ENCODE measurements around the gene DLST. TPM values are rescaled to one million over a fixed set of nuclear protein-coding genes. Genes with fewer than 3 reads are reported as not detected.
A peak's percentile ranks its signal among the peaks of the same experiment; 100 is the strongest.

Gene DLST
- total RNA-seq, 1 experiment from 2014 or later, result 51.6 TPM

DNA sequence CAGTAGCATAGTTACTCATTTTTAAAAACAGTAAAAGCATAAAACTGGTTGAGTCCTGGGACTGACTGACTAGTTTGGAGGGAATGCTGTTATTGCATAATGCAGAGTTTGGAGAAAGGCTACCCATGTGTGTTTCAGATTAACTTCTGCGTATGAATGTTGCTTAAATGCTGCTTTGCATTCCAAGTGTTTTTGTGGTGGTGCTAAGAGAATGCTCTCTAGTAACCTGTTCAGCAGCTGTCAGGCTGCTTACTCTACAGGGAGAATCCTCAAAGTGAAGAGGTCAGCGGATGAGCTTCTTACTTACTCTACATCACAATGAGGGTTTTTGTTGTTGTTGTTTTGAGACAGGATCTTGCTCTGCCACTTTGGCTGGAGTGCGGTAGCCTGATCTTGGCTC, 4.3 kb downstream of the DLST start:
- in situ Hi-C loops (cut with HindIII; ENCODE audit: low pct_unique_long_range_greater_than_20kb, low sequenced_read_pairs), result no loop called here
- no peak for DNase-seq (ENCODE audit: low read depth, low spot score)

DNA sequence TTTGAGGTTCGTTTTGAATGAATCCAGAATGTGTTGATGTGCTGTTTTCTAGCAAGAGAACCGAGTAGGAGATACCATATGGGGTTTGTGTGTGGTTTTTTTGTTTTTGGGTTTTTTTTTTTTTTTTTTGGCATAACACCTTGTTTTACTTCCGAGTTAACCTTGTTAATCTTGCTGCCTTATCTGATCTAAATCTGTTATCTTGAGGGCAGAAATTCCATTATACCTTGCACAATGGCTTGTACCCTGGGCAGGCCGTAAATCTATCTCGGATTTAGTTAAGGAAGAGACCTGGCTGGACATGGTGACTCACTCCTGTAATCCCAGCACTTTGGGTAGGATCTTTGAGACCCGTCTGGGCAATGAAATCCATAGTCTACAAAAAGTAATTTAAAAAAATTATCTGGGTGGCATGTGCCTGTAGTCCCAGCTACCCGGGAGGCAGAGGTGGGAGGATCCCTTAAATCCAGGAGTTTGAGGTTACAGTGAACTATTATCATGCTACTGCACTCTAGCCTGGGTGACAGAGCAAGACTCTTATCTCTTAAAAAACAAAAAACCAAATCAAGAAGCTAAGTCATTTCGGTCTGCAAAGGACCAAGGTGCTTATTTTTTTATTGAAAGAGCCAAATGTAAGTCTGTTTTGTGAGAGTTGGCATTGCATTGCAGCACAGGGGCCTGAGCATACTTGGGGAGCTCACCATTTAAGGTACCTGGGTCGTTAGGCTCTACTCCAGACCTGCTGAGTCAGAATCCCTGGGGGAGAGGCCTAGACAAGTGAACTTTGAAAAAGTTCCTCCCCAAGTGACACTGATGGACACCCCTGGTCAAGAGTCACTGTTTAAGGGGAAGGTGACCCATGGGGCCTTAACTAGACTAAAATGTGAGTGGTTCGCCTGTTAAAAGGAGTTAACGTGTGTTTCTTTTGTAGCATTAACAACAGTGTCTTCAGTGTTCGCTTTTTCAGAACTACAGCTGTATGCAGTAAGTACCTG, 6.7 kb downstream of the DLST start:
- no peak for DNase-seq (ENCODE audit: low read depth, low spot score)
- in situ Hi-C loops (cut with HindIII; ENCODE audit: low pct_unique_long_range_greater_than_20kb, low sequenced_read_pairs), result no loop called here

DNA sequence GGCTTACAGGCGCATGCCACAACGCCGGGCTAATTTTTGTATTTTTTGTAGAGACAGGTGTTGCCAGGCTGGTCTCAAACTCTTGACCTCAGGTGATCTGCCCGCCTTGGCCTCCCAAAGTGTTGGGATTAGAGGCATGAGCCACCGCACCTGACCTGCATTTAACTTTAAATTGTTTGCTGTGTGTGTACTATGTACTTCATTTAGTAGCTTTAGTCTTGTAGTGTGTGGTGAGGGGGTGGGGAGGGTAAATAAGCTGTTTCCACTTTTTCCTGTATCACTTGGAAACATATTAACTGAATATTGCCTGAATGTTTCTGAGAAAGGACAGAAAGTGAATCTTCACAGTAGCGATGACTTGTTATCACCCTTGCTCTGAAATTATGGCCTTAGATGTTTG, 8.5 kb downstream of the DLST start:
- in situ Hi-C loops (cut with HindIII; ENCODE audit: low pct_unique_long_range_greater_than_20kb, low sequenced_read_pairs), result no loop called here
- DNase-seq (ENCODE audit: low read depth, low spot score), result no peak

DNA sequence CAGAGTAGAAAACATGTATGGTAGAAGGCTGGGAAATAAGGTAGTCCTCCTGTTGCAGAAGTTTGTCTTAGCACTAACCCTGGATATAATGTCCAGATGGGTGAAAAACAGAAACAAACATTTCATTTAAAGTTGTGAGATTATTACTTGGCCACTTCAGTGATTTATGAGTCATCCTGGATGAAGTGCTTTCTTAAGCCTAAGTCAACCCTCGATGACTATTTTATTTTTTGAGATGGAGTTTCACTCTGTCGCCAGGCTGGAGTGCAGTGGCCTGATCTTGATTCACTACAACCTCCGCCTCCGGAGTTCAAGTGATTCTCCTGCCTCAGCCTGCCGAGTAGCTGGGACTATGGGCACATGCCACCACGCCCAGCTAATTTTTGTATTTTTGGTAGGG, 10.2 kb downstream of the DLST start:
- in situ Hi-C loops (cut with HindIII; ENCODE audit: low pct_unique_long_range_greater_than_20kb, low sequenced_read_pairs), result no loop called here
- no peak for DNase-seq (ENCODE audit: low read depth, low spot score)

DNA sequence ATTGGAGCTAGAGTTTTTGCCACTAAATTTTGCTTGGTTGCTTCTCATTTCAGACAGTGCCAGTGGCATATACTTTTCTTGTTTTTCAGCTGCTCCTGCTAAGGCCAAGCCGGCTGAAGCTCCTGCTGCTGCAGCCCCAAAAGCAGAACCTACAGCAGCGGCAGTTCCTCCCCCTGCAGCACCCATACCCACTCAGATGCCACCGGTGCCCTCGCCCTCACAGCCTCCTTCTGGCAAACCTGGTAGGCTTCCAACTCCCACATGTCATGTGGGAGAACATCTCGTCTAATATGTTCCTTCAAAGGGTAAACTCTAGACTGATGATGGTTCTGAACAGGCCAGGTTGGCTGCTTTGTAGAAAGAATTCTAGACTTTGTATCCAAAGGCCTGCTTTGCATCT, 11.0 kb downstream of the DLST start:
- no peak for DNase-seq (ENCODE audit: low read depth, low spot score)
- in situ Hi-C loops (cut with HindIII; ENCODE audit: low pct_unique_long_range_greater_than_20kb, low sequenced_read_pairs), result no loop called here

DNA sequence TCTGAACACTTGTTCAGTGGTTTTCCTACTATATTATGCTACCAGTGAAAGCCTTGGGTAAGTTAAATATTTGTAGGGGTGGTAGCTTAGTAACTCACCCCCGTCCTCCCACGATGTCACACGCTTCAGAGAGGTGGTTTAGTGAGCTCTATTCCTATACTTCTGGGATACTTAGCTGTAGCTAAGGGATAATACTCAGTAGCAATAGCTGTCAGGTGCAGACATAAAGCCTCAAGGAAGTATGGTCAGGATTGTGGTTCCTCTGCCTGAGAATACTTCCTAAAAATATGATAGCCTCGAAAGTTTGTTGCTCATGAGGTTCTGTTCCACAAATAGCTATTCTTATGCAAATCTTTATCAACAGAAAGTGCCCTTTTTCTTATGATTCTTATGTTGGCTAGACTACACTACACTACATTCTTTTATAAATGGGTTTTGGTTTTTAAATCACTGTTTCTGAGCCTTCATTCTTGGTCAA, 11.9 kb downstream of the DLST start:
- DNase-seq (ENCODE audit: low read depth, low spot score), result no peak
- in situ Hi-C loops (cut with HindIII; ENCODE audit: low pct_unique_long_range_greater_than_20kb, low sequenced_read_pairs), result no loop called here

DNA sequence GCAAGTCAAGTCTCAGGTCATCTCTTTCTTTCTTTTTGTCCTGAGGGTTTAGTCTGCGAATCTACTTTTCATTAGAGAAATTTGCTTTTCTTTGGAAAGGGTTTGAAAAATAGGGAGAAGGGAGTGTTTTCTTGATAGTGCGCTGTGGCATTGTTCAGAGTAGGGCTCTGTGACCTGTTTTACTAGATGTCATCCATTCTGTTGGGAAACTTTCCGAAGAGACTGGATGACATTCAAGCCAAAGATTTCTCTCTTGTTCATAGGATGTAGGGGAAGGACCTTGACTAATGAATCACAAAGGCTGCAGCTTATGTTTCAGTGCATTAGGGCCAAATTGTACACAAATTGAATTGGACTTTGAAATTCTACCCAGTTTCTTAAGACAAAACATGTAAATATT, 14.7 kb downstream of the DLST start:
- DNase-seq (ENCODE audit: low read depth, low spot score), result no peak
- in situ Hi-C loops (cut with HindIII; ENCODE audit: low pct_unique_long_range_greater_than_20kb, low sequenced_read_pairs), result no loop called here

DNA sequence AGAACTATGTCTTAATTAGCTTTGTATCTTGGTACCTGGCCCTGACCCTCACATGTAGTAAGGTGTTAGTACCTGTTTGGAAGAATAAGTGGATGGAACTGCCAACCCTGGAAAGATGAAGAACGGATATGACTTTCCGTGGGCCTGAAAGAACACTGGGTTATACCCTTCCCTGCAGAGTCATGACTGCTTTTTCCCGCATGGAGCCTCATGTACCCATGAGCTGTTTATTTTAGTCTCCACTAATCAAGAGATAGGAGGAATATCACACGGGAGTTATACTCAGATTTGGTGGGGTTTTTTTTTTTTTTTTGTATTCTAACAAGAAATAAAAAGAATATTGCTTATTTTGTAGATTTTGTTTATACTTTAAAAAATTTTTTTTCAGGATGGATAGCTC, 15.9 kb downstream of the DLST start:
- DNase-seq (ENCODE audit: low read depth, low spot score), result no peak
- in situ Hi-C loops (cut with HindIII; ENCODE audit: low pct_unique_long_range_greater_than_20kb, low sequenced_read_pairs), result no loop called here

DNA sequence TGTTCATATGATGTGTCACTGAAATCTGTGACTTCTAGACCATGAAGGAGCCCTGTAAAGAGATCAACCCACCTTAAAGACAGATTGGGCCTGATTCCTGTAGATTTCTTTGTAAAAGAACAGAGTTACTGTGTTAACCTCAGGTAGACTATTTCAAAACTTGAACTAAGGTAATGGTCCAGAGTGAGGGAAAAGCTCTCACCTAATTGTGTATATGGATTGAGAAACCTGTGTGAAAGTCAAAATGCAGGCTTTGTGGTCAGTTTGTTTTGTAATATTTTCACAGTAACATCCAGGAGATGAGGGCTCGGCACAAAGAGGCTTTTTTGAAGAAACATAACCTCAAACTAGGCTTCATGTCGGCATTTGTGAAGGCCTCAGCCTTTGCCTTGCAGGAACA, 16.4 kb downstream of the DLST start:
- in situ Hi-C loops (cut with HindIII; ENCODE audit: low pct_unique_long_range_greater_than_20kb, low sequenced_read_pairs), result no loop called here
- no peak for DNase-seq (ENCODE audit: low read depth, low spot score)

DNA sequence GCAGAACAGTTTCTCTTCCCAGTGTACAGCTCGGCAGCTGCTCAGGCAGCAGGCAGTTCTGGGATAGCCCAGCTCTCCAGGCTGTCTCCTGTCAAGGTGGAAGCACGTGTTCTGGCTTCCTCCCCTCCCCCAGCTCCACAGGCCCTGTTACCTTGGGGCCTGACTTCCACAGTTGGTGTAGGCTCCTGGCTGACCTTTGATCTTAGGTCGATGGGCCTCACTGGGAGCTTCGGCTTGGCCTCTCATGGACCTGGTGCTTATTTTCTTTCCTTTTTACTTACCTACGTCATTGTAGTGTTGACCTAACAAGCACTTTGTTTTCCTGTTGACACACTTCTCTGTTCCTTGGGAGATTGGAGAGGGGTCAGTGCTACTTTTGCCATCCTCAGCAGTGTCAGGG, 17.0 kb downstream of the DLST start:
- no peak for DNase-seq (ENCODE audit: low read depth, low spot score)
- in situ Hi-C loops (cut with HindIII; ENCODE audit: low pct_unique_long_range_greater_than_20kb, low sequenced_read_pairs), result no loop called here

DNA sequence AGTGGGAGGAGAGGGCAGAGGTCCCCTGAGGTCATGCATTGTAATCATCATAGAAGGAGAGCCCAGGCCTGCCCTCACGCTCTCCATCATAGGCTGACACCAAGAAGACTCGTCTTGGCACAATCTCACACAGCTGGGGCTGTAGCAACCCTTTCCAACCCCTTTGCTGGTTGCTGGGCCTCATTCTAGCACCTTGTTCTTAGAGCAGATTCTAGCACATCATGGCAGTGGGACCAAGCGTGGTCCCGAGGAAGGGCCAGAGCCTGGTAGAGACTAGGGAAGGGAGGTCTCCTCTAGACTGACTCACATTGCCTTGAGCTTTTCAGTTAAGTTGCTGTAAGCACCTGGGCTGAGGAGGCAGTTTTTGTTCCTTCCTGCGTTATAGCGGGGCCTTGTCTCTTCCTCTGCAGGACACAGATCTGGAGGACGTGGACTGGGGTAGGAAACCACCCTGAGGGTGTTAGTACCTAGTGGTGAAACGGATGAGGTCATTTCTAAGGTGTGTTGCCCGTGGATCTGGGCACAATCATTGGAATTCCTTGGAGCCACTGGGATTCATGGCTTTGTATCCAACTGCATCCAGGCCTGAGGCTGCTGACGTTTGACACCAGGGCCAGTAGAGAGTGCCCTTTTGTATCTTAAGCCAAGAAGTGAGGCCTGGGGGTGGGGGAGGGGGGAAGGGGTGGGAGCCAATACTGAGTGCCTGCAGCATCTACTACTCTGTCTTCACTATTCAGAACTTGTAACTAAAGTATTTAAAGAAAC, 21.4 kb downstream of the DLST start:
- in situ Hi-C loops (cut with HindIII; ENCODE audit: low pct_unique_long_range_greater_than_20kb, low sequenced_read_pairs), result no loop called here
- peak; percentile 34 for DNase-seq (ENCODE audit: low read depth, low spot score)

DNA sequence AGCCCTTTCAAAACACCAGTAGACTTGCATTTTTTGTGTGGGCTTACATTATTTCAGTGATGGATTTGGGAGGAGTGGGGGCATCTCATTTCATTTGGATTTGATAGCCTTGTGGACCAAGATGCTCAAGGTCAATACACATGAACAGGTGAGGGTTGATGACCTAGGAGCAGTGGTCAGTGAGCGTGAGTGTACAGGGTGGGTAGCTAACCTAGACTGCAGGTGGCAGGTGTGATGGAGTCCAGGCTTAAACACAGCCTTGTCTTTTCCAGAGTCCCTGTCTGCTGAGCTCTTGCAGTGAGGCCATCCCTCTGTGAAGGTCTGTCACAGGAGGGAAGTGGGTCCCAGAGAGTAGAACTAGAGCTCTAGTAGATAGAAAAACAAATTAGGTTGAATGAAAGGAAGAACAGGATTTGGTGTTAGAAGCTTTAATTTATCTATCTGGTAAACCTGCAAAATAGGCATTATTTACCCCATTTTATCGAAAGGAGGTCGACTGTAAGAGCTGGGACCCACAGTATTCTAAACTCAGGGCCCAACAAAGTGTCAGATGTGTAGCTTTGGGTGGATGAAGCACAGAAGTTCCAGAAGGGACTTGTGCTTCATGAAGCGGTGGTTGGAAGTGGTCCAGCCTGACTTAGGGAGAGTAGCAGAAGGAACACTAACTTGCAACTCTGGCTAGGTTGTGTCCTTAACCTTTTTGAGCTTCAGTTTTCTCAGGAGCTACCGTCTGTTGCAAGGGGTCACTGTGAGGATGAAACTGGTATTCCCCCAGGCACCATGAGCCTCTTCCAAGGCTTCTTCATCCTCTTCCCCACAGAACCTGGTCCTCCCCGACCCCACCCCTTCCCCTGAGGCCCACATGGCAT, 23.2 kb downstream of the DLST start:
- DNase-seq (ENCODE audit: low read depth, low spot score), result no peak
- in situ Hi-C loops (cut with HindIII; ENCODE audit: low pct_unique_long_range_greater_than_20kb, low sequenced_read_pairs), result no loop called here

DNA sequence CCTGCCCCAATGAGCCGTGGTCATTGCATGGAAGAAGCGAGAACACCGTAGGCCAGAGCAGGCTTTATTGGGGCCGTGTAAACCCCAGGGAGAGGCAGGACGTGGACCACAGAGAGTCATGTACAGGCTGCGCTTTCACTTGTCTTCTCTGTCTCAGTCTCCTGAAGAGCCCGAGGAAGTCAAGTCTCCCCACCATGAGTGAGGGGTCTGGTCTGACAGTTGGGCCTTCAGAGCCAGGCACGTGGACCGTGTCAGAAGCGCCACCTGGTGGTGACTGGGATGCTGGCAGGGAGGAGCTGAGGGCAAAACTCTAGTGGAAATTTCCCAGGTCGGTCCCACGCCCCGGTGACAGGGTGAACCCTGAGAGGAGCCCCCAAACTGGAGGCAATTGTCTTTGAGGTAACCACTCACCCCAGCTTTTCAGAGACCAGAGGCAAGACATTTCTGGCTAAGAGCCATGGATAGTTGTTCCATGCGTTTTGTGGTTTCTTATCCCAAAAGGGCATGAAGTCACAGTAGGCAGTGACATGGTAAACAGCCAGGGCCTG, 24.0 kb downstream of the DLST start:
- in situ Hi-C loops (cut with HindIII; ENCODE audit: low pct_unique_long_range_greater_than_20kb, low sequenced_read_pairs), result no loop called here
- DNase-seq (ENCODE audit: low read depth, low spot score), result peak; percentile 59

DNA sequence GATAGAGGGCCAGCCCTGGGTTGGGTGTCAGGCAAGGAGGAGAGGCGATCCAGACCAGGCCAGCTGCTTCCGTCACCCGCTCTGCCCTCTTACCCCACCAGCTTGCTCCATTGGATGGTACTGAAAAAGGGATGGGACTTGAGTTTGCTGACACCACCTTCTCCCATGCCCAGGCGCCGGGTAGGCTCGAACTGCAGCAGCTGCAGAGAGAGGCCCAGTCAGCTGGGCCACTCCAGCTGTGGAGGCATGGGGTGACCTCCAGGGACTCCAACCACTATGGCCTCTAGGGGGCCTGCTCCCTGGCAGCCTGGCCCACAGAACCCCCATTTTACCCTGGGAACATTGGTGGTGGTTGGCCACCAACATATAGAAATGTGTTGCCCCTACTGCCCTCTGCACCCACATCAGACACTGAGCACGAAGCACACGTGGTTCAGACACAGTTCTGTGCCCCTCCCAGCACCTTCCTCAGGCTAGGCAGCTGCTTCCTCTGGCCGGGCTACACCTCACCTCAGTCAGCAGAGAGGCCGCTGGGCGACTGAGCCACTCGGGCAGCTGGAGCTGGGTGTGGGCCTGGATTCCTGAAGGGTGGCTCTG, 25.3 kb downstream of the DLST start:
- no peak for DNase-seq (ENCODE audit: low read depth, low spot score)
- in situ Hi-C loops (cut with HindIII; ENCODE audit: low pct_unique_long_range_greater_than_20kb, low sequenced_read_pairs), result no loop called here

DNA sequence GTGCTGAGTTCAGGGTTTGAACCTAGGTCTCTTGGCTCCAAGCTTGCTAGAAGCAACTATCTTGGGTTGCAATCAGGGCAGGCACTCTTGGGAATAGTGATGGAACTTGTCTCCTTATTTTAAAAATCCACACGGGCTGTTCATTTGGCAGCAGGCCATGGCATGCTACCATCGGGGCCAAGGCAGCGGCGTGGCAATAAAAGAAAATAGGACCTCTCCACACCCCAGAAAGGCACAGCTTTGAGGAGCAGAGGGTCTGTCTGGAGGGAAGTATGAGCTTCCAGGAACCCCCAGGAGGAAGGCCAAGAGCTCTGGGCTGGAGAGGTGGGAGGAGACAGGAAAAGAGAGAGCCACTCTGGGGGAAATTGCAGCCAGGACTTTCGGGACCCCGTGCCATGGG, 26.0 kb downstream of the DLST start:
- in situ Hi-C loops (cut with HindIII; ENCODE audit: low pct_unique_long_range_greater_than_20kb, low sequenced_read_pairs), result no loop called here
- DNase-seq (ENCODE audit: low read depth, low spot score), result no peak

DNA sequence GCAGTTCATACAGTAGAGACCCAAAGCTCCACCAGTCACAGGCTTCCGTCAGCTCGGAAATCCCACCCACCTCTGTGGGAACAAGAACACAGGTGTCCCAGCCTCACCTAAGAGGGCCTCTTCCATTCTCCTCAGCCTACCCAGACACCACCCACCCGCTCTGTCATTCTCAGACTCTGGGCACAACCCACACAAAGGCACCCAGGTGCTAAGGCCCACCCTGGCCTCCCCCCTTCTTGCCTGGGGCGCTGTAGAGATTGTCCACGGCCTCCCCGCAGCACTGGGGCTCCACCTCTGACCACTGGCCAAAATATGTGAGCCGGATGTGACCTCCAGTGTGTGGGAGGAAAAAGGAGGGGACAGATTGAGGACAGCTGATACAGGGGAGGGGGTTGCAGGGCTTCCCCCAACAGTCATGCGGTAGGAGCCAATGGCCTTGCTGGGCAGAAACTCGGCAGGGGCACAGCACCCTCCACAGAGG, 27.2 kb downstream of the DLST start:
- DNase-seq (ENCODE audit: low read depth, low spot score), result no peak
- in situ Hi-C loops (cut with HindIII; ENCODE audit: low pct_unique_long_range_greater_than_20kb, low sequenced_read_pairs), result no loop called here

DNA sequence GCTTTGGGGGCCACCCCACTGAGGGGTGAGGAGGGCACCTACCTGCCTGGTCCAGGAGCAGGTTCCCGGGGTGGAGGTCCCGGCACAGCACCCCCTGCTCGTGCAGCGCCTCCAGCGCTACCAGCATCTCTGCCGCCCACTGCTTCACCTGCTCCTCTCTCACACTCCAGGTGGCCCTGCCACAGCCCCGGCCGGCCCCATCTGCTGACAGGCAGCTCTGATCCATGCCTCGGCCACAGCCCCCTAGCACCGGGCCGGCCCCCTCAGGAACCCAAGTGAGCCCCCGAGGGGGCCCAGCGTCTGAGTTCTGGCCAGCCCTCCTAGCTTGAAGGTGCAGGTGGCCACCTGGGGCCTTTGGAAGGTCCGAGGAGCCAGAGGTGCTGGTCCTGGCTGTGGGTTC, 27.8 kb downstream of the DLST start:
- in situ Hi-C loops (cut with HindIII; ENCODE audit: low pct_unique_long_range_greater_than_20kb, low sequenced_read_pairs), result no loop called here
- no peak for DNase-seq (ENCODE audit: low read depth, low spot score)
